IPS DF 6.9 (cell line): ENCODE measurements around the gene SLC35A4.

Source experiments
- DNase-seq: peaks from one replicate; pipeline ENCODE4 v3.0.0-alpha.2; 2013; ENCODE audit warnings: low read depth, low spot score
- H3K27ac ChIP-seq: one replicate; pipeline ENCODE4 v1.5.1; 2013; ENCODE audit warnings: low read length, control low read depth
- H3K27me3 ChIP-seq: 2 replicates; pipeline ENCODE4 v1.6.1; 2013; ENCODE audit warnings: mild to moderate bottlenecking, low read length; ENCODE audit not compliant: control insufficient read depth, insufficient read depth
- H3K36me3 ChIP-seq: 2 replicates; pipeline ENCODE4 v1.6.1; 2013; ENCODE audit warnings: low read length; ENCODE audit not compliant: control insufficient read depth, insufficient read depth
- H3K4me1 ChIP-seq: 2 replicates; pipeline ENCODE4 v1.6.1; 2013; ENCODE audit warnings: low read length; ENCODE audit not compliant: control insufficient read depth, insufficient read depth
- H3K4me3 ChIP-seq: 2 replicates; pipeline ENCODE4 v1.5.1; 2013; ENCODE audit warnings: mild to moderate bottlenecking, low read length
- H3K9me3 ChIP-seq: 2 replicates; pipeline ENCODE4 v1.6.1; 2013; ENCODE audit warnings: low read length, inconsistent platforms; ENCODE audit not compliant: control insufficient read depth, insufficient read depth
- WGBS: extraction: QIAGEN DNeasy Blood & Tissue Kit; methylation state at CpG from one replicate; pipeline ENCODE4 v1.1.7; 2013; ENCODE audit warnings: mixed read lengths, missing lambda C conversion rate; ENCODE audit not compliant: insufficient read length, insufficient coverage; 5-methylcytosine and 5-hydroxymethylcytosine counted together

The SLC35A4 gene

DNA sequence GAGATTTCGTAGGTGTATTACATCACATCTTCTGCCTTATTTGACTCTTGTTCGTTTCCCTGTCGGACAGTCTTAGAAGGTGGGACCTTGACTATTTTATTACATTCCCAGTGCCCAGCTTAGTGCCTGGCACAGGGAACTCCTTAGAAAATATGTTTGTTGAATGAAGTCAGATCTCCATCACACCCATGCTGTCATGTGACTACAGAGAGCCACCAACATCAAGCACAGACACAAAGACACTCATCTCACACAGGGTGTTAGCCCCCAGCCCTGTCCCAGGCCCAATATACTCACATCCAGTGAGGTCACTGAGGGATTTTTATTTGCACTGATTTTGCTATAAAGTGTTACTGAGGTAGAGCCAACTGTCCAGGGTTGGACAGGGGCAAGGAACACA is 6.7 kb upstream of the SLC35A4 start:
- no peak overlapping the region for H3K4me3 ChIP-seq
- no peaks in the 10 kb centered on the region for H3K9me3 ChIP-seq
- H3K36me3 ChIP-seq = no peaks in the 10 kb centered on the region
- no peak for DNase-seq
- H3K27me3 ChIP-seq = no peaks in the 10 kb centered on the region
- no peaks in the 10 kb centered on the region; the same call in 1 of the 2 replicates for H3K4me1 ChIP-seq
- WGBS = no CpG with 5 or more reads among the region's 3 CpGs
- H3K27ac ChIP-seq = no peak overlapping the region

DNA sequence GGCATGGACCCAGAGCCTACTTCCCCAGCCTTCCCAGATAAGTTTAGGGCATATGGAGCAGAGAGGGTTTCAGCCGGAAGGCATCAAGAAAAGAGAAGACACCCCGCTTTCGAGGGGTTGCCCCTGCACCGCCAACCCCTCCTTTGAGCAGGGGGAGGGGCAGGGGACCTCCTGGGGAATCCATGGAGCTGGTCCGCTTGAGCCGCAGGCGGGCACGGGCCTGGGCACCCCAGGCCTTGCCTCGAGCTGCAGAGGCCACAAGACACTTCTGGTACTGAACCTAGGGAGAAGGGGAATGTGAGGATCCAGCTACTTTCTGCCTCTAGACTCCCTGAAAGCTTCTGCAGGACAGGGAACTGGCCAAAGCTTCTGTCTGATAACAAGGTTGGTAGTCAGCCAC is 6.1 kb upstream of the SLC35A4 start:
- H3K27me3 ChIP-seq = no peaks in the 10 kb centered on the region
- H3K4me3 ChIP-seq = no peak overlapping the region
- H3K27ac ChIP-seq = no peak overlapping the region
- H3K4me1 ChIP-seq = no peaks in the 10 kb centered on the region; the same call in 1 of the 2 replicates
- no peaks in the 10 kb centered on the region for H3K9me3 ChIP-seq
- no peak for DNase-seq
- WGBS = no CpG with 5 or more reads among the region's 9 CpGs
- no peaks in the 10 kb centered on the region for H3K36me3 ChIP-seq

DNA sequence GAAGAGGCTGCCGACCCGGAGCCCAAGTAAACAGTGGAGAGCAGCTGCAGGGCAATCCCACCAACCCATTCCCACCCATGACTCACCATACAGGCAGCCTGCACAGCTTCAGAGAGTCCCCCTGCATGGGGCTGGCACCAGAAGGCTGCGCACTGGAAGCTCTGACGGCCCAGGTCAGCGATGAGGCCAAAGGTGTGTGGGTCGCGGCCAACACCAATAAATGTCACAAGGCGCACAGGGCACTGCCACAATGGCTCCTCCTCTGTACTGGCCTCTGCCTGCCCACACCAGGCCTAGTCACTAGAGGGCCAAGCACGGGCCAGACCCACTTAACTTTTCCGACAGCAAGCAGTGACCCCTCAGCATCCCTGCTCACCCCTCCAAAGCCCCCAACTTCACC is 4.4 kb upstream of the SLC35A4 start:
- no peak for DNase-seq
- WGBS = no CpG with 5 or more reads among the region's 10 CpGs
- H3K9me3 ChIP-seq = no peaks in the 10 kb centered on the region
- no peaks in the 10 kb centered on the region for H3K36me3 ChIP-seq
- no peaks in the 10 kb centered on the region for H3K27me3 ChIP-seq
- no peak overlapping the region for H3K27ac ChIP-seq
- H3K4me1 ChIP-seq = peaks cover 2% of the 10 kb centered on the region; the same call in 1 of the 2 replicates
- no peak overlapping the region for H3K4me3 ChIP-seq

DNA sequence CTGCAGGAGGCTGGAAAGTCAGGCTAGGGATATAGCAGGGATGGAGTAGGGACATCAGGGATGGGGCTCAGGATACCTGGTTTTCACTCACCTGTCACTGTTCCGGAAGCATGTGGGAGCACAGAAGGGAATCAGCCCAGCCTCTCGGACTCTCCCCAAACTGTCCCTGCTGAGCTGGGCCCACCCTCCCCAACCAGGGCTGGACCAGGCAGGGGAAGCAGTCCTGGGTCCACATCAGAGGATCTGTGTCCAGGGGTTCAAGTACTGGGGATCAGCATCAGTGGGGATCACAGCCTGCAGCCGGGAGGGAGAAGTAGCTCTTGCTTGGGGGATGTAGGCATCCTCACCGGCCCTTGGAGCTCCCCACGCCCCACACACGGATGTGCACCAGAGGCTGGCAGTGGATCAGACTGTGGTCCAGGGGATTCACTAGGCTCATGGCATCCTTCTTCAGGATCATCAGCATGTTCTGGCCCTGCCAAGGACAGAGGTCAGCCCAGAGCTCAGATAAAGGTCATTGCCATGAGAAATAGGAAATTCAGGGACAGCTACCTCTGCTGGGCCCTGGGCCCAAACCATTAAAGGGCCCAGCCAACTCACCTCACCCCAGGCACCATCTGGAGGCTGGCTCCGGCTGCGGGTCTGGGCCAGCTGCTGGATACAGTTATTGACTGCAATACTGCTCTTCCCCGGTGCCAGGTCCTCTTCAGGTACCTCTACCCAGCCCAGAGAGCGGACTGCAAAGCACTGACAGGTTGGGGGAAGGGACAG is 2.7 kb upstream of the SLC35A4 start:
- no peak for DNase-seq
- no CpG with 5 or more reads among the region's 10 CpGs for WGBS
- H3K4me1 ChIP-seq = peaks cover 2% of the 10 kb centered on the region; the same call in 1 of the 2 replicates

DNA sequence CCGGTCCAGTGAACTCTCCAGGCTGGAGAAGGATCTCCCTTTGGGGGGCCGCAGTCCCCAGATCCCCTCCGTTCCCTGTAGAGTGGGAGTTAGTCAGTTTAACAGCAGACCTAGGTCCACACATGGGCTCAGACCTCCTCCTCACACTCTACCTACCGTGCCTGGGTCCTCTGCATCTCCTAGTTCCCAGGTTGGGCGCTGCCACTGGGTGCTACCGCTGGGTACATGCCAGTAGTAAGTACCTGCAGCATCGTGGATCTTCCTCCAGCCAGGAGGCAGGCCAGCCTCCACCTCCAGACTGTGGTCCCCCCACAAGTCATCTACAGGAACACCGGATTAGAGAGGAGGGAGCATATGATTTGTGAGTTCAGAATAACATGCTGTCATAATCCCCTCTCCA is 1.0 kb upstream of the SLC35A4 start:
- H3K4me1 ChIP-seq = peaks cover 2% of the 10 kb centered on the region; the same call in 1 of the 2 replicates
- no peak for DNase-seq
- no peaks in the 10 kb centered on the region for H3K9me3 ChIP-seq
- H3K36me3 ChIP-seq = peaks cover 15% of the 10 kb centered on the region
- H3K27me3 ChIP-seq = no peaks in the 10 kb centered on the region
- H3K27ac ChIP-seq = no peak overlapping the region
- no CpG with 5 or more reads among the region's 8 CpGs for WGBS
- H3K4me3 ChIP-seq = peak overlapping the region; percentile 66; the same call in 1 of the 2 replicates

More for the DNA sequence above, 2.7 kb upstream of the SLC35A4 start:
- Histone ChIP-seq H3K9me3 (no peaks in the 10 kb centered on the region), H3K4me3 (no peak overlapping the region), H3K27ac (no peak overlapping the region), H3K36me3 (peaks cover 6% of the 10 kb centered on the region), H3K27me3 (no peaks in the 10 kb centered on the region)

DNA sequence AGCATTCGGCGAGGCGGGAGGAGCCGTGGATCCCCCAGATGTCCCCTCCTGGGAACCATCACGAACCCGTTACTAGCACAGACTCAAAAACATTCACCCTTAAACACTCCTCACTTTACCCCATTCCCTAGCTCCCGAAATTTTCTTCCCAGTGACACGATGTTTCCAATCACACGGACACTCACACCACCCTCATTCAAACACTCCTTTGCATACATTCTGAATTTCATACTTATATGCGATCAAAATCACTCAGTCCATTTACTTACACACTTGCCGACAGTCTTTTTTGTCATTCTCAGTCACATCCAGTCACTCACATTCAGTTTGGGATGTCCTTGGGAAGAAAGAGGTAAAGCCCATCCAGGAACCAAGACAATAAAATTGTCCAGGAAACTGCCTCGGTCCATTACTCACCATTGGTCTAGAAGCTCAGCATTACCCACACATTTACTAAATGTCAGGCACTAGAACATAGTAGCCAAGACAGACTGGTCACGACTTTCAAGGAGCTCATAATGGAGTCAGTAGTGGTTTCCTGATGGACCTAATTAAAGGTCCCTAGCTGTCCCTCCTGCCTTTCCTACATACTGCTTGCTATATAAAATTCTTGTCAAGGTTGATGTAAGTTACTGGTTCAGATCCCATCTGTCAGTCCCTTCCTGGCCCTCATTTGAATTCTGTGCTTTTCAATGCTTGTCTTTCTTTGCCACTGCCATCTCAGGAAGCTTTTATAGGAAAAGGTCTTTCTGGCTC is 574 bp downstream of the SLC35A4 start:
- DNase-seq = no peak
- WGBS = 100% methylated on average over 1 of the region's 13 CpGs
- no peaks in the 10 kb centered on the region for H3K9me3 ChIP-seq
- no peaks in the 10 kb centered on the region for H3K27me3 ChIP-seq
- H3K36me3 ChIP-seq = peaks cover 15% of the 10 kb centered on the region
- H3K4me3 ChIP-seq = peak overlapping the region; percentile 66; the same call in 1 of the 2 replicates
- H3K27ac ChIP-seq = no peak overlapping the region
- peaks cover 2% of the 10 kb centered on the region; the same call in 1 of the 2 replicates for H3K4me1 ChIP-seq

DNA sequence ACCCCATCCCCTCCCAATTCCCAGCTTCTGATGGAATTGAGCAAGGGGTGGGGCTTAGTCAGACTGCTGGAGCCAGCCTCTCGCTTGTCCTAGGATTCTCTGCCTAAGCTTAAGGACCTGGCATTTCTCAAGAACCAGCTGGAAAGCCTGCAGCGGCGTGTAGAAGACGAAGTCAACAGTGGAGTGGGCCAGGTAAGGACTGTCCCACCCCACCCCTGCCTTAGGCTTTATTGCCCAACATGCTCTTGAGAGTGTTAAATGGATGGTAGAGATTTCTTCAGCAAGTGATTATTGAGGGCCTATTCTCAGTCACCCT is 1.1 kb downstream of the SLC35A4 start:
- no peaks in the 10 kb centered on the region for H3K27me3 ChIP-seq
- no peak overlapping the region for H3K27ac ChIP-seq
- peaks cover 2% of the 10 kb centered on the region; the same call in 1 of the 2 replicates for H3K4me1 ChIP-seq
- no CpG with 5 or more reads among the region's 4 CpGs for WGBS
- H3K36me3 ChIP-seq = peaks cover 15% of the 10 kb centered on the region
- H3K4me3 ChIP-seq = no peak overlapping the region
- no peak for DNase-seq
- no peaks in the 10 kb centered on the region for H3K9me3 ChIP-seq

DNA sequence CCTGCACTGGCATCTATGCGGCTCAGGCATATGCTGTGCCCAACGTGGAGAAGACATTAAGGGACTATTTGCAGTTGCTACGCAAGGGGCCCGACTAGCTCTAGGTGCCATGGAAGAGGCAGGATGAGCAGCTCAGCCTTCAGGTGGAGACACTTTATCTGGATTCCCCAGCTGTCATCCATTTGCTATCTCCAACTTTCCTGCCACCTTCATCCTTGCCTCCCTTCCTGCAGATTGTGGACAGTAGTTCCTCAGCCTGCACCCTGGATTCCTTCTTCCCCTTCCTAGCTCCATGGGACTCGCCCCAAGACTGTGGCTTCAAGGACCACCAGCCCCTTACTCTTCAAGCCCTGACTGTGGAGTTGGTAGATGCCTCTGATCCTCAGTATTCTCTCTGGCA is 2.0 kb downstream of the SLC35A4 start:
- DNase-seq = no peak
- WGBS = no CpG with 5 or more reads among the region's 5 CpGs
- Histone ChIP-seq H3K9me3 (no peaks in the 10 kb centered on the region), H3K4me3 (no peak overlapping the region), H3K4me1 (peaks cover 2% of the 10 kb centered on the region; the same call in 1 of the 2 replicates), H3K27me3 (no peaks in the 10 kb centered on the region), H3K27ac (no peak overlapping the region), H3K36me3 (peaks cover 15% of the 10 kb centered on the region)

DNA sequence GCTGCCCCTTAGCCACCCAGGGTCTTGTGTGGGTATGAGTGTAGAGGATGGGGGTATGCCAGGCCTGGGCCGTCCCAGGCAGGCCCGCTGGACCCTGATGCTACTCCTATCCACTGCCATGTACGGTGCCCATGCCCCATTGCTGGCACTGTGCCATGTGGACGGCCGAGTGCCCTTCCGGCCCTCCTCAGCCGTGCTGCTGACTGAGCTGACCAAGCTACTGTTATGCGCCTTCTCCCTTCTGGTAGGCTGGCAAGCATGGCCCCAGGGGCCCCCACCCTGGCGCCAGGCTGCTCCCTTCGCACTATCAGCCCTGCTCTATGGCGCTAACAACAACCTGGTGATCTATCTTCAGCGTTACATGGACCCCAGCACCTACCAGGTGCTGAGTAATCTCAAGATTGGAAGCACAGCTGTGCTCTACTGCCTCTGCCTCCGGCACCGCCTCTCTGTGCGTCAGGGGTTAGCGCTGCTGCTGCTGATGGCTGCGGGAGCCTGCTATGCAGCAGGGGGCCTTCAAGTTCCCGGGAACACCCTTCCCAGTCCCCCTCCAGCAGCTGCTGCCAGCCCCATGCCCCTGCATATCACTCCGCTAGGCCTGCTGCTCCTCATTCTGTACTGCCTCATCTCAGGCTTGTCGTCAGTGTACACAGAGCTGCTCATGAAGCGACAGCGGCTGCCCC is 2.6 kb downstream of the SLC35A4 start:
- Histone ChIP-seq H3K27me3 (no peaks in the 10 kb centered on the region), H3K9me3 (no peaks in the 10 kb centered on the region), H3K4me3 (no peak overlapping the region), H3K36me3 (peaks cover 15% of the 10 kb centered on the region), H3K4me1 (peaks cover 2% of the 10 kb centered on the region; the same call in 1 of the 2 replicates), H3K27ac (no peak overlapping the region)
- DNase-seq = no peak
- WGBS = no CpG with 5 or more reads among the region's 22 CpGs

DNA sequence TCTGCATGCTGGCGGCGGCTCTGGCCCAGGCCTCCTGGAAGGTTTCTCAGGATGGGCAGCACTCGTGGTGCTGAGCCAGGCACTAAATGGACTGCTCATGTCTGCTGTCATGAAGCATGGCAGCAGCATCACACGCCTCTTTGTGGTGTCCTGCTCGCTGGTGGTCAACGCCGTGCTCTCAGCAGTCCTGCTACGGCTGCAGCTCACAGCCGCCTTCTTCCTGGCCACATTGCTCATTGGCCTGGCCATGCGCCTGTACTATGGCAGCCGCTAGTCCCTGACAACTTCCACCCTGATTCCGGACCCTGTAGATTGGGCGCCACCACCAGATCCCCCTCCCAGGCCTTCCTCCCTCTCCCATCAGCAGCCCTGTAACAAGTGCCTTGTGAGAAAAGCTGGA is 3.2 kb downstream of the SLC35A4 start:
- peaks cover 15% of the 10 kb centered on the region for H3K36me3 ChIP-seq
- DNase-seq = no peak
- no peak overlapping the region for H3K4me3 ChIP-seq
- no peak overlapping the region for H3K27ac ChIP-seq
- H3K9me3 ChIP-seq = no peaks in the 10 kb centered on the region
- WGBS = no CpG with 5 or more reads among the region's 13 CpGs
- no peaks in the 10 kb centered on the region for H3K27me3 ChIP-seq
- H3K4me1 ChIP-seq = peaks cover 2% of the 10 kb centered on the region; the same call in 1 of the 2 replicates
